Amniotic epithelial cell (primary cell): ENCODE results near the gene INTS11.

ENCODE experiments used
- DNase-seq: peaks from one replicate; pipeline ENCODE4 v3.0.0-alpha.2; 2010; ENCODE audit warnings: low read depth

INTS11 gene

GRCh38 chr1:1285102-1285571 is 39.3 kb downstream of the INTS11 start:
- DNase-seq: no peak

- no peak for DNase-seq
These were observed 40.0 kb downstream of the INTS11 start for GRCh38 chr1:1284221-1285101.

- DNase-seq: peak; percentile 18
These were observed 40.6 kb downstream of the INTS11 start for GRCh38 chr1:1283821-1284220.

- peak; percentile 56 for DNase-seq
These were observed 41.5 kb downstream of the INTS11 start for GRCh38 chr1:1282998-1283397.

- no peak for DNase-seq
These were observed 42.7 kb downstream of the INTS11 start for GRCh38 chr1:1281533-1282321.

- no peak for DNase-seq
These were observed 43.5 kb downstream of the INTS11 start for GRCh38 chr1:1280782-1281481.

GRCh38 chr1:1279028-1279427 is 45.4 kb downstream of the INTS11 start:
- DNase-seq: no peak

GRCh38 chr1:1278620-1279019 is 45.8 kb downstream of the INTS11 start:
- no peak for DNase-seq

GRCh38 chr1:1275836-1276235 is 48.6 kb downstream of the INTS11 start:
- peak; percentile 35 for DNase-seq

GRCh38 chr1:1274931-1275431 is 49.5 kb downstream of the INTS11 start:
- DNase-seq: no peak

GRCh38 chr1:1274299-1274930 is 50.0 kb downstream of the INTS11 start:
- DNase-seq: no peak

GRCh38 chr1:1273512-1274298 is 50.8 kb downstream of the INTS11 start, which contains the start of gene UBE2J2:
UBE2J2 (minus strand) TSS chr1:1273854; CDS start chr1:1267992, 5,862 bp downstream.
- peak; percentile 88 for DNase-seq

- no peak for DNase-seq
These were observed 51.3 kb downstream of the INTS11 start for GRCh38 chr1:1273209-1273511.

GRCh38 chr1:1272341-1273208 is 51.9 kb downstream of the INTS11 start:
- no peak for DNase-seq

- no peak for DNase-seq
These were observed 53.6 kb downstream of the INTS11 start for GRCh38 chr1:1270813-1271212.

- no peak for DNase-seq
These were observed 56.2 kb downstream of the INTS11 start for GRCh38 chr1:1268284-1268682.

GRCh38 chr1:1267488-1268283 is 56.8 kb downstream of the INTS11 start:
- no peak for DNase-seq

- peak; percentile 87 for DNase-seq
These were observed 59.6 kb downstream of the INTS11 start for GRCh38 chr1:1264868-1265272.

- no peak for DNase-seq
These were observed 60.4 kb downstream of the INTS11 start for GRCh38 chr1:1264026-1264425.
